Measurements from ENCODE around the gene NEMP2.

The NEMP2 gene

DNA sequence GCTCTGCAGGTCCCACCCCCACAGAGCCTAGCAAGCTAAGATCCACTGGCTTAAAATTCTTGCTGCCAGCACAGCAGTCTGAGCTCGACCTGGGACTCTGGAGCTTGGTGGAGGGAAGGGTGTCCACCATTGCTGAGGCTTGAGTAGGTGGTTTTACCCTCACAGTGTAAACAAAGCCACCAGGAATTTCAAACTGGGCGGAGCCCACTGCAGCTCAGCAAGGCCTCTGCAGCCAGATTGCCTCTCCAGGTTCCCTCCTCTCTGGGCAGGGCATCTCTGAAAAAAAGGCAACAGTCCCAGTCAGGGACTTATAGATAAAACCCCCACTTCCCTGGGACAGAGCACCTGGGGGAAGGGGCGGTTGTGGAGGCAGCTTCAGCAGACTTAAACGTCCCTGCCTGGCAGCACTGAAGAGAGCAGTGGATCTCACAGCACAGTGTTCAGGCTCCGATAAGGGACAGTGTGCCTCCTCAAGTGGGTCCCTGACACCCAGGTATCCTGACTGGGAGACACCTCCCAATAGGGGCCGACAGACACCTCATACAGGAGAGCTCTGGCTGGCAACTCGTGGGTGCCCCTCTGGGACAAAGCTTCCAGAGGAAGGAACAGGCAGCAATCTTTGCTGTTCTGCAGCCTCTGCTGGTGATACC is 20.0 kb upstream of the NEMP2 start:
- no peak for DNase-seq

DNA sequence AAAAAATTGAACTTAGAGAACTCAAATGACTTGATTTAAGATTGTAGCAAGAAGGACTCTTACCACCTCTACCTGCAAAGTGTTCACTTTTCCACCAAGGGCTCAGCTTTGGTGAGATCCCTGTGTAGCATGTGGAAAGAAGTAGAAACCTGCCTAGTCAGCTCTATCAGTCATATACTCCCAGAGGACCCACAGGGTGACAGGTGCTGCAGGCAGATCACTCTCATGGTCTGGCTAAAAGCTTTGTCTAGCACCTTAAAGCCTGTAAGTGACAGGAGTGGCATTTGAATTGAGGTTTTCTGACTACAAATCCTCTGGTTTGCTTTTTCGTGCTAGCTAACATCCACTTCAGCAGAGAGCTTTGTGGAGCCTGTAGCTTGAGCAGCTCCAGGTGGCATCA is 18.7 kb upstream of the NEMP2 start:
- peak; percentile 76 for DNase-seq

DNA sequence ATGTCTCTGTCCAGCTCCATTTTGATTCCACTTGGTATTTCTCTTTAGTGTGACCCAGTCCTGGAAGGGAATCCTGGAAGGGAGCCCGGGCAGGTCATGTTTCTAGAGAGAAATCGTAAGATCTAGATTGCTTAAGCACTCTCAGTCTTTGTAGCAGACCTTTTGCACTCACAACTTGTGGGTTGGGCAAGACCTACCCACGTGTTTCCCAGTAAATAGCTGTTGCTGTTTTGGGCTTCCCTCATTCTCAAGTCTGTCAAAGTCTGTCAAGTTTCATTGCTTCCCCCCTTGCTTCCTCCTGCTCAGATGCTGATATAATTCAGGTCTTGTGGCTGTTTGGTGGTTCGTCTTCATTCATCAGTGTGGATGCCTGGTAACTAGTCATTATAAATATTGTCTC is 17.4 kb upstream of the NEMP2 start:
- DNase-seq, result no peak

DNA sequence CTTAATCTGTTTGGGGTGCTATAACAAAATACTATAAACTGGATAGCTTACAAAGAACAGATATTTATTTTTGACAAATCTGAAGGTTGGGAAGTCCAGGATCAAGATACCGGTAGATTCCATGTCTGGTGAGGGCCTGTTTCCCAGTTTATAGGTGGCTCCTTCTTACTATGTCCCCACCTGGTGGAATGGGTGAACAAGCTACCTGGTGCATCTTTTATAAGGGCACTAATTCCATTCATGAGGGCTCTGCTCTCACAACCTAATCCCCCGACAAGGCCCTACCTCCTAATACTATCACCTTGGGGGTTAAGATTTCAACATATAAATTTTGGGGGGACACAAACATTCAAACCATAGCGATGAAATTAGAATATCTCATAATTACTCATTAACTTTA is 15.6 kb upstream of the NEMP2 start:
- DNase-seq, result no peak

DNA sequence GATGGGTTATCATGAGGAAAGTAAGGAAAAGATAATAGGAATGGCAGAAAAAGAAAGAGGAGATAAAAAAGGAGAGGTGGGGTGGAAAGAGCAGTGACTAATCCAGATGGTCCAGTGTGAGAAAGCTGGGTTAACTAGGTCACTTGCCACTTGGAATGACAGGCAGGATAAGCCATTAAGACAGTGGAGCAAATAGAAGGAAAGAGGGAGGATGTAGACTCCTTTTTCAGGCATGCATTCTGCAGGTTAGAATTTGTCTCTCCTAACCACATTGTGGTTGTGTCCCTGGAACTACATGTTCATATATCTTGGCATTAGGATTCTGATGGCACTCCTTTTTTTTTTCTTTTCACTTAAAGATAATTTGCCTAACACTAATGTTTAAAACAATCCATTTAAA is 13.4 kb upstream of the NEMP2 start:
- no peak for DNase-seq

DNA sequence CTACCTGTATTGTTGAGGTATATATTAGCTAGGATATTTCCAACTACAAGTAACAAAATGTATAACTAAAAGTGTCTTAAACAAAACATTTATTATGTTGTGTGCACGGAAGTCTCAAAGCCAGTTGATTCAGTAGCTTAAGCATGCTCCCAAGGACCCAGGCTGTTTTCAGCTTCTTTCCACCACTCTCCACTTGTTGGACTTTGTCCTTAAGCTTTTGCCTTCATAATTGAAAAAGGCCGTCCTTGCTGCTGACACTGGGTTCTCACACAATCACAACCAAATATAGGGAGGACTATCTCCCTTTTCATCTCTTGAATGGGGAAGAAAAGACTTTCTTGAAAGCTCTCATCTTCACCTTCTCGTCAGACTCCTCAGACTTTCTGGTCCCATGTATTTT is 12.2 kb upstream of the NEMP2 start:
- no peak for DNase-seq

DNA sequence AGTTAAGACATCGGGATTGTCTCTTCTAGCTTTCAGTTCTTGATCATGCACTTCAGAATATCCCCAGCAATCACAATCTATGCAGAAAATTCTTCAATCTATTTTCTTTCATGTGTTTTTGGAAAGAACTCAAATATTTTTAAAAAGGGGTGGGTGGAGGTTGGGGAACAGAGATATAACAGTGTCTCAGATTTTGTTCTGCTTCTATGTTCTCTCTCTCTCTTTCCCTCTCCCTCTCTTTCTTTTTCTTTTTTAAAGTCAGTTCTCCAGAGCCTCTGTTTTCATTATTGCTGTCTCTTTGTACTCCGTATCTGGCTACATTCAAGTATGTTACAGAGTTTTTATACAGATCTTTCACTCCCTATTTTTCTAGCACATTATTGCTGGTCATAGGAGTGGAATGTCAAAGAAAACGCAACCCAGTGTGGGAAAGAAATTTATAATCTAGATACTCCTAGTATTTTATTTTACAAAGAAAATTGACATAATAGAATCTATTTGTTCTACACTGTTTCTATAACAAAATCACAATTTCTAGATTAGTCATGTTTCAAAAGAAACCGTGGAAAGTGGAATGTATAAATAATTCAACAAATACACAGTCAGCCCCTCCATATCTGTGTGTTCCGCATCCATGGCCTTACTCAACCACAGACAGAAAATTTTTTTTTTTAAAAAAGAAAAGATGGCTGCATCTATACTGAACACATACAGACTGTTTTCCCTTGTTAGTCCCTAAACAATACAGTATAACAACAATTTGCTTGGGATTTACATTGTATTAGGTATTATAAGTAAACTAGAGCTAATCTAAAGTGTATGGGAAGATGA is 11.2 kb upstream of the NEMP2 start:
- DNase-seq, result no peak

DNA sequence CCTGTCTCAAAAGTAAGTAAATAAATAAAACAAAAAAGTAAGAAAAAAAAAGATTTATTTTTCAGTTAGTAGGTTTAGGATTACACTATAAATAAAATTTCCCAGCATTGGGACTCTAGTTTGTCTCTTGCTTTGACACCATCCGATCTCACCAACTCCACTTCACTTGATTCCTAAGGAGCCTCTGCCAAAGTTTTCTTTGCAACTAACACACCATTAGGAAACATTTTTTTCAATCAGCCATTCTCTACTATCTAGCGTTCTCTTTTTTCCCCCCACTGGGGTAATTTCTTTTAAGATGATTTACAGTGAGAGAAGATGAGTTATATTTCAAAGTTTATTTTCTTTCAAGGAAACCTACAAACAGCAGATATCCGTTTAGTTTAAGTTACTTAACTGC is 10.6 kb upstream of the NEMP2 start:
- DNase-seq, result no peak

DNA sequence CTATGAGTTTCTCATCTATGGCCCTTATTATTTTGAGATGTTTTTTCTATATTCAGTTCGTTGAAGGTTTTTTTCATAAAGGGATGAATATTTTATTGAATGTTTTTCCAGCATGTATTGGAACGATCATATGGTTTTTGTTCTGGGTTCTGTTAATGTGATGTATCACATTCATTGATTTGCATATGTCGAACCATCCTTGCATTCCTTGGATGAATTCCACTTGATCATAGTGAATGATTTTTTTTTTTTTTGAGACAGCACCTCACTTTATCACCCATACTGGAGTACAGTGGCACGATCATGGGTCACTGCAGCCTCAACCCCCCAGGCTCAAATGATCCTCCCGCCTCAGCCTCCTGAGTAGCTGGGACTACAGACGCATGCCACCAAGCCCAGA is 5.5 kb upstream of the NEMP2 start:
- no peak for DNase-seq

DNA sequence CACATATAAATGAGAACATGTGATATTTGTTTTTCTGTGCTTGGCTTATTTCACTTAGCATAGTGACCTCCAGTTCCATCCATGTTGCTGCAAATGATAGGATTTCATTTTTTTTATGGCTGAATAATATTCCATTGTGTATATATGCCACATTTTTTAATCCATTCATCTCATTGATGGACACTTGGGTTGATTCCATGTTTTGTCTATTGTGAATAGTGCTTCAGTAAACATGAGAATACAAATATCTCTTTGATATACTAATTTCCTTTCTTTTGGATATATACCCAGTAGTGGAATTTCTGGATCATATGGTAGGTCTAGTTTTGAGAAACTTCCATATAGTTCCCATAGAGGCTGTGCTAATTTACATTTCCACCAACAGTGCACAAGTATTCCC is 3.7 kb upstream of the NEMP2 start:
- DNase-seq, result no peak

DNA sequence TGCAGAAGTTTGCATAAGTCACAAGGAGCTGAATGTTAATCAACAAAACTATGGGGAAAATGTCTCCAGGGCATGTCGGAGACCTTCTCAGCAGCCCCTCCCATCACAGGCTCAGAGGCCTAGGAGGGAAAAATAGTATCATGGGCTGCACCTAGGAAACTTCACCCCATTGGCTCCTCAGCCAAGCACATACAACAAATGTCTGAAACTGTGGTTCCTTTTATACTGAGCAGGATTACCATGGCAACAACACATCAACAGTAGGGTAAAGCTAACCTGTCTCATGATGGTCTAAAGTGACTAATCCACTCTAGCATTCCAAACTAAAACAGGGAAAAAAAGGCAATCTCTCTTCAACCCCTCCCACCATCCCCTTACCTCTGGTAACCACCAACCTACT is 3.2 kb upstream of the NEMP2 start:
- DNase-seq, result no peak

DNA sequence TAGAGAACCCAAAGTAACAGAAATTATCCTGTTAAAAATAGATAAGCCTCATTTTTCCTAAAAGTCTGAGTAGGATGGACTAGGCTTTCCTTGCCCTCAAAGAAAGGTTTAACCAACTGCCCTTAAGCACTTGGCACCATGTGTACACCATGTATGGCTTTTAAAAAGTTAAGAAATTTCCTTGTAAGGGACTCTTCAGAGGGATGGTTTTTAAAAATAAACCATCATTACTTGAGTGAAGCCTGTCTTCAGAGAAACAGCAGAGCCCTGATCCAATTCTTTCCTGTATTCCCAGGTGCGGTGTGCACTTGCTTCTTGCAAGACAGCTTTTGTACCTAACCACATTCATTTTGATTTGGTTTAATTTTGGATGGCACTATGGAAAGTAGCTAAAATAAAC is 1.1 kb upstream of the NEMP2 start:
- no peak for DNase-seq

DNA sequence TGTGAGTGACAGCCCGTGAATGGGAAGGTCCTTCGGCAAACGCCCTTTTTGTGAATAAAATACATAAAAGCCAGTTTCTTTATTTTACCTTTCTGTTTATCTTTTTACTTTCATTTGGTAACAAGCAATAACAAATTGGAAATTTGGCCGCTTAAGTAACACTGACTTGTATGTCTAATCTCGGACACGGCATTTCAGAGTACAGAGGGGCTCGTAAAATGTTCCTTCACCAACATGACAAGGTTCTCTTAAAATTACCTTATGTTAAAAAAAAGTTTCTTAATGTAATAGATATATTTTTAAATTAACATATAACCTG is 558 bp upstream of the NEMP2 start:
- no peak for DNase-seq

DNA sequence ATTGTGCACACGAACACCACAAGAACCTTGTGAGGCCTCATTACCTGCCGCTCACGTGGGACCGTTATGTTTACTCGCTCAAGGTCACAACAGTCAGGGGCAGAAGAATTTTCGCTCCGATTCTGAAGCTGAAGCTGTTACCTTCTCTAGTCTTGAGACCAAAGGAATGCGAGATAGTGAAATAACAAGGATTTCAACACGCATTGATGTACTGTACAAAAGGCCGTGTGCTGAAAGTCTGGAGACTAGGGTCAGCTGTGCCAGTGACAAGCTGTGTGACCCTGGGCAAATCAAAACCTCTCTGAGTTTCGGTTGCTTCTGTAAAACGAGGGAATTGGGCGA is 583 bp downstream of the NEMP2 start:
- no peak for DNase-seq

DNA sequence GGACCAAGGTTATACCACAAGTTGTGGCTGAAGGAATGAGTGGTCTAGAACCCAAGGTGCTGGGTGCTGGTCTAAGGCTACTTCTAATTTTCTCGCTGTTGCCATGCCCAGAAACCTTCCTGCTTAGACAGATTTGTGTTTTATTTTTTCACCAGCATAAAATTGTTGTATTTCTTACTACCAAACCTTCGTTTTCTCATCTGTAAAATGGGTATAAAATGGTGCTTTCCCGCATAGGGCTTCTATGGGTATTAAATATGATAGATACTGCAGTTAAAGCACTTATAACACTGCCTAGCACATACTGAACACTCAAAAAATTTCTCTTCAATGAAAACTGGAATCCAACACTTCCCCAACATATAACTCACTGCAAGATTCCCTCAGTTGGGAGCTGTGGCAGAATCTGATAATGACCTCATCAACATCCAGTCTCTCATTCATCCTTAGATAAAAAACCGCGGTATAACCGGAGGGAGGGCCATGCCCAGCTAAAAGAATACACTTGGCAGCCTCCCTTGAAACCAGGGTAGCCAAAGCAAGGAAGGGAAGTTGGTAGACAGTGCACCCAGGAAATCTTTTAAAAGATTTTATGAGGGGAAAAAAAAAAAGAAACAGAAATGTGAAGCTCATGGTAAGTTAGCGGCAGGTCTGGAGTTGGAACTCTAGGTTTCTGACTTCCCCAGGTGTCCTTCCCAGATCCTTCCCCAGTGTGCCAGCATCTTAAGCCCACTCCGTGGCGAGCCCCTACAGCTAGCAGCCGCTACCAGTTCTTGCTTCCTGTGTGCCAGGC is 1.2 kb downstream of the NEMP2 start:
- DNase-seq, result no peak

DNA sequence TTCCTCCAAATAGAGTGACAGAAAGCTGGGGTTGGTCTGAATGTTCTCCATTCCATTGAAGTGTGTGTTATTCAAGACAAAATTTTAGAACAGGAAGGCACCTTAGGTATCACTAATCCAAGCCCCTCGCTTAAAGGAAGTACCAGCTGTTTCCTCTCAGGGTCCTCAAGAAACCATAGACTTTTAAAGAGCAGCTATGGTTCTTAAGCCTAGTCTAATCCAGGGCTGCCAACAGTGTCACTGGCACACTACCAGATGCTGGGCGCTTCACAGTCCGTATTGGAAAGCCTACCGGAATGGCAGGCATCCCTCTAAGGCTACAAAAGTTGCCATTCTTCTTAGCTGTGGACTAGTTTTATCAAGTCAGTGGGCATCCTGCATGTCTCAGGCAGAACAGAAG is 1.9 kb downstream of the NEMP2 start:
- no peak for DNase-seq

DNA sequence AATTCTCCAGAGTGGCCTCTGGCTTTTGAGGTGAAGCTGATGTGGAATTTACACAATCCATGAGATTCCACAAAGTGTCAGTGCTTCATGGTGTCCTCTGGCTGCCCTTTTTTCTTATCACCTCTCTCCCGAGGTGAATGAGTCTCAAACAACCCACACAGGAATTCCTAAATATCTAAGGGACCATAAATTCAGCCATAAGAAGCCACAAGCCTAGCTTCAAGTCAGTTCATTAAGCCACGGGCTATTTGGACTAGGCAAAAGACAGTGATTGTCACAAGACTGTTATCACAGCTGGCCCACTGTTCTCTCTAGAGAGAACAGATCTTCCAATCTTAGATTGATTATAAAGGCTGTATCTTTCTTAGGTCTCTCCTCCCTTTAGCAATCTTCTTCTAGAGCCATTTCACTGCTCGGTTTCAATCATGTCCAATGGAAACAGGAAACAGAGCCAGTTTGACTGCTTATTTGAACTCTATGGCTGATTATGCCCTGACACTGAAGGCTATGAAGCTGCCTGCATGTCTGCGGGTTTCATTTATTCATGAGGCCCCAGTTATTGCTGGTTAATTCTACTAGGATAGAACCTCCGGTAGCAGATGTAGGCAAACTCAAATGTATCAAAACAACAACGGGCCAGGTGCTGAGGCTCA is 4.1 kb downstream of the NEMP2 start:
- no peak for DNase-seq

DNA sequence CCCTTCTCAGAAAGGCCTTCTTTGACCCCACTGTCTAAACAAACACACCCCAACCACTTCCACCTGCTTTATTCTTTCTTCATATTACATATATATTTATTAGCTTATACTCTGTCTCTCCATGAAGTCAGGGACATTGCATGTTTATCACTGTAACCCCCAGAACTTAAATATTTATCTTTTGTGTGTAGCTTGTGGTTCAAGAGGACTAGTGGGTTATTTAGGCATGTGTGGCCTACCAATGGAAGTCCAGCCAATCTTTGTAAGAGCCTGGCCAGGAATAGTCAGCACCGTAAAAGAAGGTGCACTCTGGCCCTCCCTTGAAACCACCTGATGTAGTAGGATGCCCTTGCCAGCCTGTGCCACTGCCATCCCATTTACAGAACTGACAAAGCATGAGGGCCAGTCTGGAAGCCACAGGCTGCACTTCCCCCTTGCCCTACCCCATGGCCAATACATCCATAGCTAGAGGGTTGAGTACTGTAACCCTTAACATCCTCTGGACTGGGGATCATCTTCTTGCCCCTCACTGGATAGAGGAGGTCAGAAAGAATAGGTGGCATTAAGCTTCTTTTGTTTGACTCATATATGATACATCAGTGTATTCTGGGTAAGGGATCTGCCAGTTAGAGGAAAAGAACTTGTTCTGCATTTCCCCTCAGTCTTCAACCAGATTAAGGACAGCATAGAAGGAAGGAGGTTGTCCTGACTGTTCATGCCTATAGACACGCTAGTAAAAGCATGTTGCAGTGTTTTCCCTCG is 4.9 kb downstream of the NEMP2 start:
- no peak for DNase-seq

DNA sequence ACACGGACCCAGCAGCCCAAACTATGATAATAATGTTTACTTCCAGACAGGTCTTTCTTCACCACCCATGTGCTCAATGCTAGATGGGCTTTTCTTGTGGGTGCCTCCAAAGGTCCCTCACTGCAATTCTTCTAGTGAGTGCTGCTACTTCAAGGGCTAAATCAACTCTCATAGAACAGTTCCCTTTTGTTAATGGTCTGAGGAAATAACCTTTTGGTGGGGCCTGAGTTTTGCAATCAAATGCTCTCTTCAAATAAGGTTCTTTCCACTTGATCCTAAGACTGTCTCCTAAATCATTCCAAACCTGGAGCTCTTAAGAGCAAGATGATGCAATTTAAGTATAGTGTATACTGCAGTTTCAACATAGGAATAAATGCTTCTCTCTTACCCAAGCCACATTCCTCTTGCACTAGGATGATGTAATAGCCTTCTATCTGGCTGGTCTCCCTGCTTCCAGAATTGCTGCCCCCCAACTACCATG is 6.0 kb downstream of the NEMP2 start:
- DNase-seq, result no peak

DNA sequence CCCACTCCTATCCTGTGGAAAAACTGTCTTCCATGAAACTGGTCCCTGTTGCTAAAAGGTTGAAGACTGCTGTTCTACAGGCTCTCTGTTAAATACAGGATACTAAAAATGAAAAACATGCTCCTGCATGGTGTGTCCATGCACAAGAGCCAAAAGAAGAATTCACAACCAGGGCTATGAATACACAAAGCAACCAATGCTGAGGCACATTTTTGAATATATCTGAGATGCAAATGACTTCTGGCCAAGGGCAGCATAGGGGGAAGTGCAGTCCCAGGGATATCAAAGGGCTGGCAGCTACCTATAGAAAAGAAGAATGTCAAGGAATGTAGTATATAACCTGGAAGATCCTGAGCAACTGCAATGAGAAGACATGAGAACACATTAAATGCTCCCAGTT is 6.6 kb downstream of the NEMP2 start:
- DNase-seq, result no peak

DNA sequence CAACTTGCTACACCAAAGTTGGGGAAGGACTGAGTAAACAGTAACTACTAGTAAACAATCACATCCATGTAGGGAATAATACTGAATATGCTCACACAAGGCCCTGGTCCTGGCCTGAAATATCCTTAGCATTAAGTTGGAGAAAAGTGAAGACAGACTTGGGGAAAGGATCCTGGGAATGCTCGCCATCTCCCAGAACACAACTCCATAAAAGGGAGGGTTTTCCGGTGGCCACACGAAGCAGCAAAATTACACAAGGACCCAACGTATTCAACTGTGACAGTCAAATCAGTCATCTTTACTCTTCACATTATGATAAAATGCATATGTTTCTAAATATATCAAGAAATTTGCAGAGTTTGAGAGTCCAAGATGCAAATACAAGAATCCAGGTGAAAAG is 7.3 kb downstream of the NEMP2 start:
- no peak for DNase-seq

DNA sequence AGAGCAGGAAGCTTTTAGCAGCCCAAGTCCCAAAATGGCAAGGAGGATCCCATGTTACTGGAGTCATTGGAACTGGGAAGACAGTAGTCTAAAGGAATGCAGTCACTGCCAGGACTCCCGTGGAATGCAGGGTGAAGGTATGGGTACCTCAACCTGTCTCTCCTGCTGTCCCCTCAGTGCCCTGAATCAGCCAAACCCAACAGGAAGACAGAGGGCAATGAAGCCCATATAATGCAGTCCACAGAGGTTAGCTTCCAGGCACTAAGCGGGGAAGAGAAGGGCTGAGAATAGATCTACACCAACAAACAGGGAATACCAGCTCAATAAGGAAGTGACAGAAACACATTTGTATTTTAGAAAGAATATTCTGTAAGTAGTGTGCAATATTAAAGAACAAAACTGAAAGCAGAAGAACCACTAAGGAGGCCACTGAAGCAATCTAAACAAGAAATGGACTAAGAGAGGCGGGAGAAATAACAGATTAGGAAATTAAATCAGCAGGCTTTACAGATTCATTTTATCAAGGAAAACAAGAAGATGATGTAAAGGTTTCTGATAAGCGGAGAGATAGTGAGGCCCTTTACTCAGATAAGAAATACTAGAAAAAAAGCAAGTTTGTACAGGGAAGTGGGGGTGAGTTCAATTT is 8.3 kb downstream of the NEMP2 start:
- no peak for DNase-seq
